Measurements from ENCODE around the gene SERPINB7. TPM values are rescaled to one million over a fixed set of nuclear protein-coding genes. Genes with fewer than 3 reads are reported as not detected.

The SERPINB7 gene
- total and polyA plus RNA-seq, 2 of the 4 experiments (the other 2 are of a cell fraction), result 79.9 to 100 TPM

DNA sequence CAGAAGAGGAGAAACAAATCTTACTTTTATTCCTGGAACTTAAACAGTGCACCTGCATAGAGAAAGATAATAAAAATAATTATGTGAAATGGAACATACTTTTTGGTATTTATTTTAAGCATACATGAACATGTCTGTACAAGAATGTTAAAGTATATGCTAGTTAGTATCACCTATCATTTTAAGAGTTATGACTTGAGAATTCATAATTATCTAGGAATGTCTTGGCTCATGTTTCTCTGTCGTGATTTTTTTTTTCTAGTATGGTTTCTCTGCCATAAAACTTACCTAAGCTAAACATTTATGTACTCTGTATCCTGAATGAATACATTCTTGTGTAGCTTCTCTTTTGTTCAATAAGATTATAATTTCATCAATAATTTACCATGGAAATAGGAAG is 4.2 kb downstream of the SERPINB7 start:
- Histone ChIP-seq H3K4me1 (ENCODE audit: control insufficient read depth, insufficient read depth, low read length) (peaks cover 8% of the 10 kb centered on the region; the same call in 1 of the 2 replicates), H2BK15ac (ENCODE audit: low read depth, low read length) (no peak overlapping the region), H2BK20ac (ENCODE audit: low read depth, low read length) (no peak overlapping the region), H4K91ac (ENCODE audit: insufficient read depth, low read depth, low read length) (no peak overlapping the region), H2AK9ac (replicated peaks; ENCODE audit: low read depth, low read length, poor library complexity) (no peak overlapping the region), H3K36me3 (ENCODE audit: control insufficient read depth, insufficient read depth, low read length) (no peaks in the 10 kb centered on the region), H3K27me3 (ENCODE audit: control insufficient read depth, insufficient read depth, low read length) (no peaks in the 10 kb centered on the region), H2AK5ac (ENCODE audit: low read depth, low read length) (no peak overlapping the region), H3K18ac (ENCODE audit: low read depth, low read length) (no peak overlapping the region), H3K56ac (ENCODE audit: extremely low read depth, insufficient read depth, low read length) (no peak overlapping the region), H3K4ac (ENCODE audit: low read depth, low read length) (no peak overlapping the region), H4K20me1 (ENCODE audit: insufficient read depth, low read length) (no peaks in the 10 kb centered on the region), H3K9me3 (ENCODE audit: control insufficient read depth, insufficient read depth, low read length) (no peaks in the 10 kb centered on the region), H3K23ac (ENCODE audit: low read depth, low read length) (no peak overlapping the region), H3K27ac (ENCODE audit: insufficient read depth, low read length) (no peak overlapping the region), H3K9ac (ENCODE audit: low read depth, low read length) (no peak overlapping the region), H4K5ac (ENCODE audit: low read depth, low read length) (no peak overlapping the region), H3K4me3 (ENCODE audit: insufficient read depth, low read depth, low read length) (no peak overlapping the region), H2AFZ (replicated peaks; ENCODE audit: low read length, poor library complexity) (no peak overlapping the region), H3K4me2 (ENCODE audit: low read depth, low read length) (no peak overlapping the region), H4K8ac (ENCODE audit: low read depth in 2 of 2, low read length in 2 of 2) (no peak overlapping the region; a peak in 1 of 4 replicates), H3K79me1 (ENCODE audit: low read depth in 1 of 2, low read length in 2 of 2) (peaks cover 0 to 12% of the 10 kb centered on the region in 2 experiments; a peak in 1 of 4 replicates), H3K9me1 (ENCODE audit: insufficient read depth, low read length) (peaks cover 9% of the 10 kb centered on the region), H2BK5ac (ENCODE audit: low read depth, low read length, poor library complexity, severe bottlenecking) (peak overlapping the region; percentile 65), H2BK120ac (ENCODE audit: low read depth, low read length) (no peak overlapping the region), H3K14ac (replicated peaks; ENCODE audit: low read depth, low read length) (no peak overlapping the region)
- in situ Hi-C loops (cut with MboI; ENCODE audit: low sequenced_read_pairs) (no loop called here), dilution Hi-C loops (cut with HindIII; ENCODE audit: low sequenced_read_pairs, unreplicated experiment) (no loop called here), intact Hi-C loops (cut with micrococcal nuclease) (no loop called here)
- BruUV-seq (replicated peaks), result no TSS peak
- CTCF ChIA-PET, result no interaction called here
- POLR2A ChIA-PET (ENCODE audit: unreplicated experiment), result no interaction called here
- TF ChIP-seq MXI1 (IDR thresholded peaks at IDR 0.05; ENCODE audit: borderline replicate concordance, low read depth, low read length) (no peak), RFX5 (IDR thresholded peaks at IDR 0.05; ENCODE audit: low read depth, low read length) (no peak), POLR2A (IDR thresholded peaks at IDR 0.05; ENCODE audit: low read depth, low read length) (no peak), CHD1 (IDR thresholded peaks at IDR 0.05; ENCODE audit: low read depth, low read length) (no peak), MAZ (IDR thresholded peaks at IDR 0.05; ENCODE audit: borderline replicate concordance, low read depth, low read length) (no peak), FOS (IDR thresholded peaks at IDR 0.05; ENCODE audit: low read depth, low read length) (no peak), RCOR1 (IDR thresholded peaks at IDR 0.05; ENCODE audit: insufficient replicate concordance, low read length) (no peak), MAFK (IDR thresholded peaks at IDR 0.05; ENCODE audit: low read depth, low read length) (no peak), BHLHE40 (IDR thresholded peaks at IDR 0.05; ENCODE audit: low read depth, low read length) (no peak), NFE2L2 (IDR thresholded peaks at IDR 0.05; ENCODE audit: low read depth, low read length) (no peak), CEBPB (IDR thresholded peaks at IDR 0.05; ENCODE audit: low read depth, low read length) (no peak), RAD21 (IDR thresholded peaks at IDR 0.05; ENCODE audit: low read length) (no peak), SMC3 (IDR thresholded peaks at IDR 0.05; ENCODE audit: low read depth, low read length) (no peak)
- TF ChIP-seq, protein P1, sequence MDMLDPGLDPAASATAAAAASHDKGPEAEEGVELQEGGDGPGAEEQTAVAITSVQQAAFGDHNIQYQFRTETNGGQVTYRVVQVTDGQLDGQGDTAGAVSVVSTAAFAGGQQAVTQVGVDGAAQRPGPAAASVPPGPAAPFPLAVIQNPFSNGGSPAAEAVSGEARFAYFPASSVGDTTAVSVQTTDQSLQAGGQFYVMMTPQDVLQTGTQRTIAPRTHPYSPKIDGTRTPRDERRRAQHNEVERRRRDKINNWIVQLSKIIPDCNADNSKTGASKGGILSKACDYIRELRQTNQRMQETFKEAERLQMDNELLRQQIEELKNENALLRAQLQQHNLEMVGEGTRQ (IDR thresholded peaks at IDR 0.05; ENCODE audit: low read depth, low read length), result no peak
- TF ChIP-seq, protein P2, sequence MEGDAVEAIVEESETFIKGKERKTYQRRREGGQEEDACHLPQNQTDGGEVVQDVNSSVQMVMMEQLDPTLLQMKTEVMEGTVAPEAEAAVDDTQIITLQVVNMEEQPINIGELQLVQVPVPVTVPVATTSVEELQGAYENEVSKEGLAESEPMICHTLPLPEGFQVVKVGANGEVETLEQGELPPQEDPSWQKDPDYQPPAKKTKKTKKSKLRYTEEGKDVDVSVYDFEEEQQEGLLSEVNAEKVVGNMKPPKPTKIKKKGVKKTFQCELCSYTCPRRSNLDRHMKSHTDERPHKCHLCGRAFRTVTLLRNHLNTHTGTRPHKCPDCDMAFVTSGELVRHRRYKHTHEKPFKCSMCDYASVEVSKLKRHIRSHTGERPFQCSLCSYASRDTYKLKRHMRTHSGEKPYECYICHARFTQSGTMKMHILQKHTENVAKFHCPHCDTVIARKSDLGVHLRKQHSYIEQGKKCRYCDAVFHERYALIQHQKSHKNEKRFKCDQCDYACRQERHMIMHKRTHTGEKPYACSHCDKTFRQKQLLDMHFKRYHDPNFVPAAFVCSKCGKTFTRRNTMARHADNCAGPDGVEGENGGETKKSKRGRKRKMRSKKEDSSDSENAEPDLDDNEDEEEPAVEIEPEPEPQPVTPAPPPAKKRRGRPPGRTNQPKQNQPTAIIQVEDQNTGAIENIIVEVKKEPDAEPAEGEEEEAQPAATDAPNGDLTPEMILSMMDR (conservative IDR thresholded peaks at IDR 0.05; ENCODE audit: low read depth, low read length), result no peak
- TF ChIP-seq, protein P3, sequence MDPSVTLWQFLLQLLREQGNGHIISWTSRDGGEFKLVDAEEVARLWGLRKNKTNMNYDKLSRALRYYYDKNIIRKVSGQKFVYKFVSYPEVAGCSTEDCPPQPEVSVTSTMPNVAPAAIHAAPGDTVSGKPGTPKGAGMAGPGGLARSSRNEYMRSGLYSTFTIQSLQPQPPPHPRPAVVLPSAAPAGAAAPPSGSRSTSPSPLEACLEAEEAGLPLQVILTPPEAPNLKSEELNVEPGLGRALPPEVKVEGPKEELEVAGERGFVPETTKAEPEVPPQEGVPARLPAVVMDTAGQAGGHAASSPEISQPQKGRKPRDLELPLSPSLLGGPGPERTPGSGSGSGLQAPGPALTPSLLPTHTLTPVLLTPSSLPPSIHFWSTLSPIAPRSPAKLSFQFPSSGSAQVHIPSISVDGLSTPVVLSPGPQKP (IDR thresholded peaks at IDR 0.05; ENCODE audit: borderline replicate concordance, low read depth, low read length), result no peak
- ATAC-seq (ENCODE audit: low read depth) (no peak), DNase-seq (no peak)
- no CpG with 5 or more reads among the region's 1 CpG for WGBS, 2 experiments (ENCODE audit: extremely low coverage in 2 of 2, insufficient read length in 1 of 2)
